ENCODE measurements around the gene DTX4. TPM values are rescaled to one million over a fixed set of nuclear protein-coding genes. Genes with fewer than 3 reads are reported as not detected.

The DTX4 gene
- polyA plus RNA-seq, 1 of the 3 experiments (the other 2 are of a cell fraction): 0.05 TPM

- H3K9me3 ChIP-seq: no peaks in the 10 kb centered on the region
- H2AFZ ChIP-seq (ENCODE audit: low read depth): no peak overlapping the region
- peaks cover 20% of the 10 kb centered on the region for H3K27me3 ChIP-seq (ENCODE audit: insufficient read depth)
- no peaks in the 10 kb centered on the region for H3K9me2 ChIP-seq
- no peak overlapping the region for H3K9ac ChIP-seq
- DNase-seq: no peak
- no peaks in the 10 kb centered on the region for H3K36me3 ChIP-seq (replicated peaks in 1 of 2; ENCODE audit: control insufficient read depth in 1 of 2, insufficient read depth in 2 of 2, low read length in 1 of 2)
- ChIA-PET POLR2A (no interaction called here), CTCF (interaction anchor here (0.7 kb wide), 1 partner anchor 43 kb away, joined by 3 read pairs; no protein-coding TSS in a partner anchor)
- H3K79me2 ChIP-seq (ENCODE audit: insufficient read depth): no peaks in the 10 kb centered on the region
- H3K4me1 ChIP-seq (ENCODE audit: control insufficient read depth in 1 of 2, insufficient read depth in 2 of 2, low read depth in 1 of 2, low read length in 1 of 2): no peaks in the 10 kb centered on the region
- no peak overlapping the region for H3K4me3 ChIP-seq (ENCODE audit: low read depth in 2 of 2, low read length in 1 of 2)
- H4K20me1 ChIP-seq (ENCODE audit: insufficient read depth): no peaks in the 10 kb centered on the region
- no peak overlapping the region for H3K4me2 ChIP-seq
- TF ChIP-seq ELF1 (IDR thresholded peaks at IDR 0.05): no peak
- no peak for TF ChIP-seq TEAD4 (IDR thresholded peaks at IDR 0.05; ENCODE audit: borderline replicate concordance, insufficient read depth)
- no peak for TF ChIP-seq JUND (IDR thresholded peaks at IDR 0.05)
- TF ChIP-seq, protein P1, sequence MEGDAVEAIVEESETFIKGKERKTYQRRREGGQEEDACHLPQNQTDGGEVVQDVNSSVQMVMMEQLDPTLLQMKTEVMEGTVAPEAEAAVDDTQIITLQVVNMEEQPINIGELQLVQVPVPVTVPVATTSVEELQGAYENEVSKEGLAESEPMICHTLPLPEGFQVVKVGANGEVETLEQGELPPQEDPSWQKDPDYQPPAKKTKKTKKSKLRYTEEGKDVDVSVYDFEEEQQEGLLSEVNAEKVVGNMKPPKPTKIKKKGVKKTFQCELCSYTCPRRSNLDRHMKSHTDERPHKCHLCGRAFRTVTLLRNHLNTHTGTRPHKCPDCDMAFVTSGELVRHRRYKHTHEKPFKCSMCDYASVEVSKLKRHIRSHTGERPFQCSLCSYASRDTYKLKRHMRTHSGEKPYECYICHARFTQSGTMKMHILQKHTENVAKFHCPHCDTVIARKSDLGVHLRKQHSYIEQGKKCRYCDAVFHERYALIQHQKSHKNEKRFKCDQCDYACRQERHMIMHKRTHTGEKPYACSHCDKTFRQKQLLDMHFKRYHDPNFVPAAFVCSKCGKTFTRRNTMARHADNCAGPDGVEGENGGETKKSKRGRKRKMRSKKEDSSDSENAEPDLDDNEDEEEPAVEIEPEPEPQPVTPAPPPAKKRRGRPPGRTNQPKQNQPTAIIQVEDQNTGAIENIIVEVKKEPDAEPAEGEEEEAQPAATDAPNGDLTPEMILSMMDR (IDR thresholded peaks at IDR 0.05): no peak
- TF ChIP-seq YY1 (IDR thresholded peaks at IDR 0.05; ENCODE audit: low read depth): no peak
- no peak for TF ChIP-seq FOXM1 (IDR thresholded peaks at IDR 0.05; ENCODE audit: low read depth)
- TF ChIP-seq FOXJ3 (CRISPR knock-in tag; IDR thresholded peaks at IDR 0.05): no peak
- no peak for TF ChIP-seq TCF12 (IDR thresholded peaks at IDR 0.05)
- no peak for TF ChIP-seq RFX5 (IDR thresholded peaks at IDR 0.05; ENCODE audit: low read length)
- TF ChIP-seq MEF2A (IDR thresholded peaks at IDR 0.05; ENCODE audit: borderline replicate concordance, low read depth): no peak
- no peak for TF ChIP-seq NFIC (IDR thresholded peaks at IDR 0.05; ENCODE audit: borderline replicate concordance)
- no peak for TF ChIP-seq EP300 (IDR thresholded peaks at IDR 0.05; ENCODE audit: borderline replicate concordance in 1 of 2, low read depth in 1 of 2, low read length in 1 of 2)
- no peak for TF ChIP-seq CHD2 (IDR thresholded peaks at IDR 0.05; ENCODE audit: low read length, partially characterized antibody)
- TF ChIP-seq, protein P2, sequence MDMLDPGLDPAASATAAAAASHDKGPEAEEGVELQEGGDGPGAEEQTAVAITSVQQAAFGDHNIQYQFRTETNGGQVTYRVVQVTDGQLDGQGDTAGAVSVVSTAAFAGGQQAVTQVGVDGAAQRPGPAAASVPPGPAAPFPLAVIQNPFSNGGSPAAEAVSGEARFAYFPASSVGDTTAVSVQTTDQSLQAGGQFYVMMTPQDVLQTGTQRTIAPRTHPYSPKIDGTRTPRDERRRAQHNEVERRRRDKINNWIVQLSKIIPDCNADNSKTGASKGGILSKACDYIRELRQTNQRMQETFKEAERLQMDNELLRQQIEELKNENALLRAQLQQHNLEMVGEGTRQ (IDR thresholded peaks at IDR 0.05; ENCODE audit: borderline replicate concordance, low read depth, low read length): no peak
- TF ChIP-seq NRF1 (IDR thresholded peaks at IDR 0.05; ENCODE audit: low read depth, low read length): no peak
- no peak for TF ChIP-seq TAF1 (IDR thresholded peaks at IDR 0.05; ENCODE audit: borderline replicate concordance, low read depth, low read length)
- TF ChIP-seq RXRA (IDR thresholded peaks at IDR 0.05; ENCODE audit: borderline replicate concordance, low read depth): no peak
- no peak for TF ChIP-seq GATA2 (CRISPR knock-in tag; IDR thresholded peaks at IDR 0.05)
- TF ChIP-seq PBX3 (IDR thresholded peaks at IDR 0.05): no peak
- no peaks in the 10 kb centered on the region for H3F3A ChIP-seq (replicated peaks; ENCODE audit: insufficient read depth)
- no peak overlapping the region for H3K27ac ChIP-seq (ENCODE audit: low read depth in 2 of 2, low read length in 1 of 2)
Measured at GRCh38 chr11:59178402-59178801, 6.5 kb downstream of the DTX4 start.
